Astrocyte (in vitro differentiated cells and primary cell): ENCODE results near the gene CCSER2. TPM values are rescaled to one million over a fixed set of nuclear protein-coding genes. Genes with fewer than 3 reads are reported as not detected.

Source experiments
- DNase-seq: peaks from one replicate; pipeline ENCODE4 v3.0.0-alpha.2; 2010; ENCODE audit warnings: low read depth
- FAIRE-seq: peaks from 2 replicates; lab custom pipeline; 2011; peaks lifted over from hg19 to GRCh38; lab: Jason Lieb, UNC
- H2AFZ ChIP-seq: 2 replicates; pipeline ENCODE4 v1.6.0; 2012; ENCODE audit warnings: low read depth, low read length, inconsistent platforms
- H3K27ac ChIP-seq: 2 replicates; pipeline ENCODE4 v1.5.1; 2011; ENCODE audit warnings: low read depth, low read length, inconsistent platforms
- H3K27me3 ChIP-seq: 2 replicates; pipeline ENCODE4 v1.6.0; 2011; ENCODE audit warnings: low read length, inconsistent platforms; ENCODE audit not compliant: insufficient read depth
- H3K36me3 ChIP-seq: 2 replicates; pipeline ENCODE4 v1.5.1; 2011; ENCODE audit warnings: low read length, inconsistent platforms; ENCODE audit not compliant: insufficient read depth
- H3K4me1 ChIP-seq: 2 replicates; pipeline ENCODE4 v1.5.1; 2011; ENCODE audit warnings: low read length, inconsistent platforms; ENCODE audit not compliant: insufficient read depth
- H3K4me2 ChIP-seq: 2 replicates; pipeline ENCODE4 v1.6.0; 2012; ENCODE audit warnings: low read length, inconsistent platforms
- H3K4me3 ChIP-seq: 2 replicates; pipeline ENCODE4 v1.5.1; 2011; ENCODE audit warnings: low read depth, mild to moderate bottlenecking, low read length, inconsistent platforms; ENCODE audit not compliant: insufficient read depth
- H3K79me2 ChIP-seq: 2 replicates; pipeline ENCODE4 v1.6.0; 2012; ENCODE audit warnings: mild to moderate bottlenecking, low read length, inconsistent platforms; ENCODE audit not compliant: insufficient read depth
- H3K9ac ChIP-seq: 2 replicates; pipeline ENCODE4 v1.6.0; 2012; ENCODE audit warnings: mild to moderate bottlenecking, low read length, inconsistent platforms
- H3K9me3 ChIP-seq: 2 replicates; pipeline ENCODE4 v1.5.1; 2012; ENCODE audit warnings: low read depth, mild to moderate bottlenecking, low read length, inconsistent platforms; ENCODE audit not compliant: insufficient read depth
- H4K20me1 ChIP-seq: 2 replicates; pipeline ENCODE4 v1.6.0; 2012; ENCODE audit warnings: low read length, inconsistent platforms; ENCODE audit not compliant: insufficient read depth
- H3K27ac Mint-ChIP-seq: one replicate; pipeline ENCODE4 v1.8.0; 2021; ENCODE audit warnings: mild to moderate bottlenecking, mixed read lengths; ENCODE audit not compliant: unreplicated experiment
- H3K27me3 Mint-ChIP-seq: one replicate; pipeline ENCODE4 v1.8.0; 2021; ENCODE audit warnings: low read depth, mixed read lengths; ENCODE audit not compliant: unreplicated experiment
- H3K36me3 Mint-ChIP-seq: one replicate; pipeline ENCODE4 v1.8.0; 2021; ENCODE audit warnings: low read depth, mixed read lengths; ENCODE audit not compliant: unreplicated experiment
- H3K4me1 Mint-ChIP-seq: one replicate; pipeline ENCODE4 v1.8.0; 2021; ENCODE audit warnings: low read depth, mixed read lengths; ENCODE audit not compliant: unreplicated experiment
- H3K4me3 Mint-ChIP-seq: one replicate; pipeline ENCODE4 v1.8.0; 2021; ENCODE audit warnings: mild to moderate bottlenecking, moderate library complexity, mixed read lengths; ENCODE audit not compliant: unreplicated experiment
- H3K9me3 Mint-ChIP-seq: one replicate; pipeline ENCODE4 v1.8.0; 2021; ENCODE audit warnings: mild to moderate bottlenecking, mixed read lengths; ENCODE audit not compliant: unreplicated experiment
- EZH2 ChIP-seq: IDR thresholded peaks from 2 replicates; pipeline ENCODE4 v1.6.1; 2012; ENCODE audit warnings: mild to moderate bottlenecking, low read length, inconsistent platforms; ENCODE audit not compliant: insufficient read depth
- total RNA-seq: library from RNA; stranded (reverse); gene quantifications from 2 replicates; pipeline ENCODE4 v1.2.1, GENCODE V29; 2021
- TF ChIP-seq, protein P1 (sequence below): IDR thresholded peaks from 2 replicates; pipeline ENCODE4 v1.5.1; 2011; ENCODE audit warnings: low read depth, mild to moderate bottlenecking, inconsistent platforms, low read length, moderate library complexity; ENCODE audit not compliant: insufficient read depth

Gene CCSER2
- total RNA-seq, 1 donor from 2014 or later, result 100 TPM

DNA sequence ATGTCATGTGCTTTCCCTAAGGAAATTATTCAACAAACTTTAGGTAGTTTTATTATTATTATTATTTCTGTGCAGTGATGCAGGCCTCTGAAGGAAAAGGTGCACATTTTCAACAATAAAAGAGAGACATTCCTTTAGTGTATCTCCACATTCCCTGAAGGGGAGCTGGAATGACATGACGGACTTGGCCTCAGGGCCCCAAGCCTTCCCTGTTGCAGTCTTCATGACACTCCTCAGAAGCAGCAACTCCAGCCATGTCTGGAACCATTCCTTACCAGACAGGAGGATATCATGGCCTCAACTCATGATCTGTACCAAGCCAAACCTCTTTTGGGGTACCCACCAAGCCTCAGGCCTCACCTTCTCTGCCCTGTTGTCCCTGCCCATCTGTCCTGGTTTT, 35.2 kb upstream of the CCSER2 start:
- no peak overlapping the region for H3K4me3 Mint-ChIP-seq
- Histone ChIP-seq H3K79me2 (no peaks in the 10 kb centered on the region), H3K27ac (no peak overlapping the region), H3K9me3 (no peaks in the 10 kb centered on the region), H3K36me3 (no peaks in the 10 kb centered on the region), H4K20me1 (no peaks in the 10 kb centered on the region), H3K27me3 (peaks cover 5% of the 10 kb centered on the region), H2AFZ (no peak overlapping the region), H3K4me3 (no peak overlapping the region), H3K4me1 (peaks cover 12% of the 10 kb centered on the region), H3K9ac (no peak overlapping the region), H3K4me2 (no peak overlapping the region)
- no peak overlapping the region for H3K27ac Mint-ChIP-seq
- H3K4me1 Mint-ChIP-seq, result peaks cover 8% of the 10 kb centered on the region
- FAIRE-seq, result no peak
- H3K36me3 Mint-ChIP-seq, result no peaks in the 10 kb centered on the region
- H3K9me3 Mint-ChIP-seq, result no peaks in the 10 kb centered on the region
- TF ChIP-seq EZH2, result no peak
- TF ChIP-seq, protein P1, sequence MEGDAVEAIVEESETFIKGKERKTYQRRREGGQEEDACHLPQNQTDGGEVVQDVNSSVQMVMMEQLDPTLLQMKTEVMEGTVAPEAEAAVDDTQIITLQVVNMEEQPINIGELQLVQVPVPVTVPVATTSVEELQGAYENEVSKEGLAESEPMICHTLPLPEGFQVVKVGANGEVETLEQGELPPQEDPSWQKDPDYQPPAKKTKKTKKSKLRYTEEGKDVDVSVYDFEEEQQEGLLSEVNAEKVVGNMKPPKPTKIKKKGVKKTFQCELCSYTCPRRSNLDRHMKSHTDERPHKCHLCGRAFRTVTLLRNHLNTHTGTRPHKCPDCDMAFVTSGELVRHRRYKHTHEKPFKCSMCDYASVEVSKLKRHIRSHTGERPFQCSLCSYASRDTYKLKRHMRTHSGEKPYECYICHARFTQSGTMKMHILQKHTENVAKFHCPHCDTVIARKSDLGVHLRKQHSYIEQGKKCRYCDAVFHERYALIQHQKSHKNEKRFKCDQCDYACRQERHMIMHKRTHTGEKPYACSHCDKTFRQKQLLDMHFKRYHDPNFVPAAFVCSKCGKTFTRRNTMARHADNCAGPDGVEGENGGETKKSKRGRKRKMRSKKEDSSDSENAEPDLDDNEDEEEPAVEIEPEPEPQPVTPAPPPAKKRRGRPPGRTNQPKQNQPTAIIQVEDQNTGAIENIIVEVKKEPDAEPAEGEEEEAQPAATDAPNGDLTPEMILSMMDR, result no peak
- no peak for DNase-seq
- peaks cover 2% of the 10 kb centered on the region for H3K27me3 Mint-ChIP-seq

DNA sequence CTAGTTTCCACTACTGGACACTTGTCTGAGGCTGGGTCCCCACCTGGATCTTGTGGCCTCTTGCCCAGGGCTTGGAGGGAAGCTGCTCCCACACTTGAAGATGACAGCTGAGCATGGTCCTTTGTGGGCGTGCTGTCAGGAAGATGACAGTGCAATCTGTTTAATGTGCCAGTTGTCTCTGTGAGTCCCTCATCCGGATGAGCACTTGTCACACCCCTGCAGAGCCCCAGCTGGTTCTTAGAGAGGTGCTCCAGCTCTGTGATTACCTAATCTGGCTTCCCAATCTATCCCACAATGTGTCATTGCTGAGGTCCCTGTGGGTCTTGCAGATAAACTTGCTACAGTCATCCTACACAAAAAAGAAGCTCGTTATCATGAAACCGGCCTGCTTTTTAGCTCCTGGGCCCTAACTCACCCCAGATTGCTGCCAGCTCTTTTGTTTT, 34.8 kb upstream of the CCSER2 start:
- TF ChIP-seq, protein P1, result no peak
- TF ChIP-seq EZH2, result no peak
- Mint-ChIP-seq H3K36me3 (no peaks in the 10 kb centered on the region), H3K9me3 (no peaks in the 10 kb centered on the region), H3K27ac (no peak overlapping the region), H3K27me3 (no peaks in the 10 kb centered on the region), H3K4me3 (no peak overlapping the region), H3K4me1 (peaks cover 8% of the 10 kb centered on the region)
- Histone ChIP-seq H3K4me3 (no peak overlapping the region), H3K36me3 (no peaks in the 10 kb centered on the region), H3K4me2 (no peak overlapping the region), H3K79me2 (no peaks in the 10 kb centered on the region), H2AFZ (no peak overlapping the region), H4K20me1 (no peaks in the 10 kb centered on the region), H3K4me1 (peaks cover 12% of the 10 kb centered on the region), H3K9ac (no peak overlapping the region), H3K27ac (no peak overlapping the region), H3K27me3 (peaks cover 5% of the 10 kb centered on the region), H3K9me3 (no peaks in the 10 kb centered on the region)
- no peak for FAIRE-seq
- DNase-seq, result no peak

DNA sequence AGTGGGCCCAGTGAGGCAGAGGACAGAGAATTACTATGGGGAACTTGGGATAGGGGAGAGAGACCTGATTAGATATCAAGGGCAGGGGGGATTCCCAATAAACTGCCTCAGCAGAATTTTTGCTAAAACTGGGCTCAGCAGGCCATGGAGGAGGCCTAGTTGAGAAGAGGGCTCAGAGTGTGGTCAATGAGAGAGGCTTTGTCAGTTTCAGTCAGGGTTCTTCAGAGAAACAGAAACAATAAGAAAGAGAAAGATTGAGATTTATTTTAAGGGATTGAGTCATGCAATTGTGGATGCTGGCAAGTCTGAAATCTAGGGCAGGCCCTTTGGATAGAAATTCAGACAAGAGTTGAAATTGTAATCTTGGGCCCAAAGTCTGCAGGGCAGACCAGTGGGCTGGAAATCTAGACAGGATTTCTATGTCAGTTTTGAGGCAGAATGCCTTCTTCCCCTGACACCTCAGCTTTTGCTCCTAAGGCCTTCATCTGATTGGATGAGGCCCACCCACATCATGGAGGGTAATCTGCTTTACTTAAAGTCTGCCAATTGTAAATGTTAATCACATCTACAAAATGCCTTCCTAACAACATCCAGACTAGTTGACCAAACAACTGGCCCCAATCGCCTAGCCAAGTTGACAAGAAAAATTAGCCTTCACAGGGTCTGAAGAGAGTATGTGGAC, 33.5 kb upstream of the CCSER2 start:
- DNase-seq, result no peak
- TF ChIP-seq EZH2, result no peak
- TF ChIP-seq, protein P1, result no peak
- Histone ChIP-seq H4K20me1 (no peaks in the 10 kb centered on the region), H3K79me2 (no peaks in the 10 kb centered on the region), H2AFZ (no peak overlapping the region), H3K4me1 (peaks cover 12% of the 10 kb centered on the region), H3K9ac (no peak overlapping the region), H3K27me3 (no peaks in the 10 kb centered on the region), H3K36me3 (no peaks in the 10 kb centered on the region), H3K27ac (no peak overlapping the region), H3K4me2 (no peak overlapping the region), H3K9me3 (no peaks in the 10 kb centered on the region), H3K4me3 (no peak overlapping the region)
- no peaks in the 10 kb centered on the region for H3K9me3 Mint-ChIP-seq
- peaks cover 8% of the 10 kb centered on the region for H3K4me1 Mint-ChIP-seq
- H3K27me3 Mint-ChIP-seq, result no peaks in the 10 kb centered on the region
- no peak overlapping the region for H3K4me3 Mint-ChIP-seq
- H3K27ac Mint-ChIP-seq, result no peak overlapping the region
- no peaks in the 10 kb centered on the region for H3K36me3 Mint-ChIP-seq
- no peak for FAIRE-seq
